Amniotic epithelial cell (primary cell): ENCODE data around the gene RRP15.

Experiments used
- DNase-seq: peaks from one replicate; pipeline ENCODE4 v3.0.0-alpha.2; 2010; ENCODE audit warnings: low read depth

The RRP15 gene

DNA sequence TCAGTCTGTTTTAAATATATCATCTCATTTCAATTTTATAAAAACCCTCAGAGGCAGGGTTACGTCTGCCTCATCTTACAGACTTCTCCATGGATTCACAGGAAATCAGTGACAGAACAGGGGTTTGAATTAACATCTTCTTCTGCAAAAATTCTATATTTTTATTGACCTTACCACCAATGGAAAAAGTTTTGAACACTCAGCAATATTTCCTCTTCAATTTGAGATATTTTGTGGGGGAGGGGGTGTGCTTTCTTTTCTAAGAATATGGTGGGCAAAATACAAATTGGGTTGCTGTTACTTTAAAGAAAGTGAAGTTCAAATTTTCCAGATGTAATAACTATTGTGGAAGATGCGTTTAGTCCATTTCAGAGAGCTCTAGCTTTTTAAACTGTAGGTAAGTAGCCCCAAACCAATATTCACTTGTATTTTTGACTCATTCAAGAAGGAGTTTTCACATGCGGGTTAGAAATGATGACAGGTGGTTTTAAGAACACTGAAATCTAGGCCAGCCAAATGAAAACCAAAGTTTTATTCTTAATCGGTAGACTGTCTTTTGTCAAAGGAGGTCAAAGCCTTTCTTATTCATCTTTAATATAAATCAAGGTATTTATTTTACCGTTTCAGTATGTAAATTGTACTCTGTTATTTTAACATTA, 77.5 kb downstream of the RRP15 start:
- DNase-seq, result no peak

DNA sequence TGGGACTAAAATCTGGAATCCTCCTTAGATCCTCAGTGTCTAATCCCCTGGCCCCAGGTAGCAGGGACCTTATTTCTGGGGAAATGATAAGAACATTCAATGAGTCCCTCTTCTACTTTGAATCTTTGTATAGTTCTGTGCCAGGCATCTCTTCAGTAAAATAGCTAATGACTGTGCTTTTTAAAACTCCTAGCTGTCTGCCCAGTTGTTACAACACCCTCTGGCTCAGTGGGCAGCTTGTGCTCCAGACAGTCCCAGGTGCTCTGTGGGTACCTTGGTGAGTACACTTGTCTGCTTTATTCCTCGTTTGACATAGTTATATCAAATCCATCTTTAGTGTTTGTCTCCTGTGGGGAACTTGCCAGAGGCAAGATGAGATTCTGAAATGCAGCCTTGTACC, 78.0 kb downstream of the RRP15 start:
- no peak for DNase-seq

DNA sequence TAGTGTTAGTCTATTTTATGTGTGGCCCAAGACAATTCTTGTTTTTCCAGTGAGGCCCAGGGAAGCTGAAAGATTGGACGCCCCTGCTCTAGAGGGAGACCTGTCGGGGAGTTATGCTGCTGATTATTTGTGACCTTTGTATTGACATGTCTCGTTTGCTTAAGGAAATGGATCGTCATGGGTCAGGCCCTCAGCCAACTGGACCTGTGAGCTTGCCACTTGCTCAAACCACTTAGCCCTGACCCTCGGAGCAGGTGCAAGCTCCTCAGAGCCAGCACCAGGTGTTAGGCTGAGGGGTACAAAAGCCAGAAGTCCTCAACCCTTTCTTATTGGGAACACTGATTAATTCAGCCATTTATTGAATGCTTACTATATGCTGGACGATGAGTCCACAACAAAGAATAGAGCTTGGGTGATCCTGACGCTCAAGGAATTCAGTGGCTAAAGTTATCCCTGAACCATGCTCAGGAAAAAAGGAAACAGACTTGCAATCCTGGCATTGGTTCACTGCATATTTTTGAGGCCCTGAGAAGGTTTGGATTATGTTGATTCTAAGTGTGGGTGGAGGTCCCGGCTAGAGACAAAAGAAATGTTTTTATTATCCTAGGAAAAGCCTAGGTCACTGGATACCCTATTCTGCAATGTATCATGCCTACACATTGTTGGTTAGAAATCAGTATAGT, 79.1 kb downstream of the RRP15 start:
- no peak for DNase-seq

DNA sequence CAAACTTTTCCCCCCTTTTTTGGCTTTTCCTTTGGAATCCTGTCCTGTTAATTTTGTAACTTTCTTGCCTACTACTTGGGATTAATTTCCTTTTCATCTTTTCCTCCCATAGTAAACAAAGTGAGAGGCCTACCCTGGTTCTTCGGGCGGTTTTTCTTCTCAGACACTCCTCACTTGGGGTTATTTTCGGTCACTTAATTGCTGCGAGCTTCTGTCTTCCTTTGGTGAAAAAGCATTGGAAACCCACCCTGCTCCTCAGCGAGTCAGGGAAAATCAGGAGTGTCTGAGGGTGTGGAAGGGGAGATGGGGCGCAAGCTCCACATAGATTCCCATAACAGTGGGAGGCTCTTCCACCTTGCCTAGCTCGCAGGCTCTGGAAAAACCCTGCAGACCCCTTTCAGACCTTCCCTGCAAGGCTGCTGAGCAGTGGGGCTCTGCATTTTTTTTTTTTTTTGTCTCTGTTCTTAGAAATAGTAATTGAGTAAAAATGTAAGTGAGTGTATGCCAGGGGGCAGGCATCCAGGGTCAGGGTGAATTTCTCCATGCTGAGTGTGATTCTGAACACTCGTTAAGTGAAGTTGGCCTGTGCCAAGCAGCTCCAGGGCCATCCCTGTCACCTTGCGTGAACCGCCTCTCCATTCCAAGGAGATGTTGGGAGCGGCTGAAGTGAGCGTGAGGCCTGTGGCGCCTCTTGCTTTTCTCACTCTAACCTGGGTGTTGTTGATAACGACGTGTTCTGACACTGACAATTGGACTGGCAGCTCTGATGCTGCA, 80.3 kb downstream of the RRP15 start:
- DNase-seq, result no peak

DNA sequence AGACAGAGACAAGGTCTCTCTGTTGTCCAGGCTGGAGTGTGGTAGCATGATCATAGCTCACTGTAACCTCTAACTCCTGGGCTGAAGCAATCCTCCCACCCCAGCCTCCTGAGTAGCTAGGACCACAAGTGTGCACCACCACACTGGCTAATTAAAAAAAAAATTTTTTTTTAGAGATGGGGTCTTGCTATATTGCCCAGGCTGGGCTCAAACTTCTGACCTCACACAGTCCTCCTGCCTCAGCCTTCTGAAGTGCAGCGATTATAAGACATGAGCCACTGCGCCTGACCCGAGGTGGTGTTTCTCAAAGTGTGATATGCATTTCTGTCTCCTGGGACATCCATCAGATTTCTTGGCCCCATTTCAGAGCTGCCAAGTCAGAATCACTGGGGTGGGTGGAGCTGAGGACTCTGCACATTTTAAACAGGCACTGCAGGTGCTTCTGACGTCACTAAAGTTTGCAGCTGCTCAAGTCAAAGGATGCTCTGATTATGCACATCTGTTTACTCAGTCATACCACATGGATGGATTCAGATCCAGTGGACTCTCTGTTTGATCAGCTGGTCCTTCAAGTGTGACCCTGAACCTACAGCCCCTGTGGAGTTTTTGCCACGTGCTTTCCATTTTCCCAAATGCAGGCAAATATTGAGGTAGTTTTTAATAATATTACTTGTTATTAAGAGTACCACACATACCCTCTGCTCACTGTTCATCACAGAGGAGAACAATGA, 81.4 kb downstream of the RRP15 start:
- no peak for DNase-seq

DNA sequence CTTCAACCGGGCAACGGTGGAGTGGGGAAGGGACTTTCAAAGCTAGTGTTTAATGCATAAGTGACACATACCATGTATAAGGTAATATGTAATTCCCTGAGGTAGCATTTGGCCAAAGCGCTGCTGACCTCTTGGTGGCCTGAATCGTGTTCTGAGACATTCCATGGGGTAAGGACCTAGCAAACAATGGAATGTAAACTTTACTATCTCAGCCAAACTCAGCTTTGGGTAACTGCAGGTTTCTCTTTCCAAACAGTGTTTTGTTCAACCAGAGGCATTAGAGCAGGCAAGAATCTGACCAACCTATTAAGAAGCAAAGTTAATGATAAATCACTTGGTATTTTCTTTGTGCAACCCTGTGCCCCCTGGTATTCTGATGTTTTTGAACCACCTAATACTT, 82.0 kb downstream of the RRP15 start:
- no peak for DNase-seq

DNA sequence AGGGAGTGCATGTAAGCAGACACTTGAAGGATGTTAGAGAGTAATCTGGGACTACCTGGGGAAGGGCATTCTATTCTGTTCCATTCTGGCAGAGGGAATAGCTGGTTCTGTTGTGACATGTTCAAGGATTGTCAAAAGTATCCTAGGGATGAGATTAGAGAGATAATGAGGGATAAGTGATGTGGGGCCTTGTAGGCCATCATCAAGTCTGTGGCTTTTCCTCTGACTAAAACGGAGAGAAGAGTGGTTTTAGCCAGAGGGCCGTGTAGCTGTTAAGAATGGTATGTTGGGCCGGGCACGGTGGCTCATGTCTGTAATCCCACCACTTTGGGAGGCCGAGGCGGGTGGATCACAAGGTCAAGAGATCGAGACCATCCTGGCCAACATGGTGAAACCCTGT, 83.6 kb downstream of the RRP15 start:
- no peak for DNase-seq

DNA sequence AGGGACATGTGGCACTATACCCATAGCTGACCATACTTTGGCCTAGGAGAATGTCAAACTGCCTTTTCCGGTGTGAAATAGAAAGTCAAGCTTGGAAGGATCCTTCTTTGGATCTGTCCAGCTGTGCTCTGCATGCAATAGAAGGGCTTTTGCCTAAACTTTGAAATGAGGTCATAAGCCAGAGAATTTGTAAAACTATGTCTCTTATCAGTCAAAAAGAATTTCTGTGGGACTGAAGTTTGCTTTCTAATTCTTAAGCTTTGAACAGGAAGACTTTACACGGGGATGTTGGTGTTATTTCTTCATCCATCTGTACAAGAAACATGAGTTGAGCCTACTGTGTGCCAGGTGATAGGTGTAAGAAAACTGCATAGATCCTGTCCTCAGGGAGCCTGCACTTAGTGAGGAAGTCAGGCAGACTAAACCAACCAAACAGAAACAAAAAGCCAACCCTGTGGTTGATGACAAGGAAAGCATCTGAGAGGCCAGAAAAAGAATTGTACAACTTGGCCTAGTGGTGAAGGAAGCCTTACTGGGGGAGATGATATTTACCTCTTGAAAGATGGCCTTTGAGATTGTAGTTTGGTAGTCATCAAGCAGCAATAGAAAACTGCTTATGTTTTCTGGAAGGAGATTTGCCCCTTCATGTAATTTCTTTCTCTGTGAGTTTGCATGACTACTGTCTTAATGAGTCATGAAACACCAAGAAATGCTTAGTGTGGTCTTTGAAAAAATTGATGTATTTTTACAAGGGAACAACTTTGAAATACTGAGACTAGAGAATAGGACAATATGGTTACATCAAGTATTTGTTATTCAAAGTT, 84.8 kb downstream of the RRP15 start:
- DNase-seq, result peak; percentile 82

DNA sequence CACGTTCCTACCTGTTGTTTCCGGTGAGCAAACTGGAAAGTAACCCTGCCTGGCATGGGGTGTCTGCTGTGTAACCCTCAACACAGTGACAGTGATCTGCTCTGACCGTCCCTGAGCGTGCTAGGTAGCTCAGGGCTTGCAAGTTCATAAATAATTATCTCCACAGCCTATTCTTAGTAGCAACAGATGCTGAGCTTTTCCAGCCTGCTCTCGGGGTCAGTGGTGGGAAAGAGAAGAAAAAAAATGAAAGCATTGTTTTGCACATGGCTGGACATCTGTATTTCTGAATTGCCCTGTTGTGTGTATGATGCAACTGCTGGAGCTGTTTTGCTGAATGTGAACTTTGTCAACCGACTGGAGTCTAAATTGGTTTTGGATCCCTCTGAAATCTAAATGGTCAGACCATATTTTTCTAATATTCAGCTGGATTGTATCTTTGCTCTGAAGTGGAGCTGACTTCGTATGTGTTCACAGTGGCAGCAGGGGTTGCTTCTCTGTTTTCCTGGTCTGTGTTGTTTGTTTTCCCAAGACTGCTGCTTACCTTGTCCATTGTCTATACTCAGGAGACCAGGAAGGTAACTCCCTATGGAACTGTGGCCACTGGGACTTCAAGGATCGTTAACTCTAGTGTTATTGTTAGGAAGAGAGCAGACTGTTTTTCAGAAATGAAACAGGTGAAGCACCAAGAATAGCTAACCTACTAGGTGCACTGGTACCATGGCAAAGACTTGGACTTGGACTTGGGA, 87.0 kb downstream of the RRP15 start:
- peak; percentile 51 for DNase-seq

DNA sequence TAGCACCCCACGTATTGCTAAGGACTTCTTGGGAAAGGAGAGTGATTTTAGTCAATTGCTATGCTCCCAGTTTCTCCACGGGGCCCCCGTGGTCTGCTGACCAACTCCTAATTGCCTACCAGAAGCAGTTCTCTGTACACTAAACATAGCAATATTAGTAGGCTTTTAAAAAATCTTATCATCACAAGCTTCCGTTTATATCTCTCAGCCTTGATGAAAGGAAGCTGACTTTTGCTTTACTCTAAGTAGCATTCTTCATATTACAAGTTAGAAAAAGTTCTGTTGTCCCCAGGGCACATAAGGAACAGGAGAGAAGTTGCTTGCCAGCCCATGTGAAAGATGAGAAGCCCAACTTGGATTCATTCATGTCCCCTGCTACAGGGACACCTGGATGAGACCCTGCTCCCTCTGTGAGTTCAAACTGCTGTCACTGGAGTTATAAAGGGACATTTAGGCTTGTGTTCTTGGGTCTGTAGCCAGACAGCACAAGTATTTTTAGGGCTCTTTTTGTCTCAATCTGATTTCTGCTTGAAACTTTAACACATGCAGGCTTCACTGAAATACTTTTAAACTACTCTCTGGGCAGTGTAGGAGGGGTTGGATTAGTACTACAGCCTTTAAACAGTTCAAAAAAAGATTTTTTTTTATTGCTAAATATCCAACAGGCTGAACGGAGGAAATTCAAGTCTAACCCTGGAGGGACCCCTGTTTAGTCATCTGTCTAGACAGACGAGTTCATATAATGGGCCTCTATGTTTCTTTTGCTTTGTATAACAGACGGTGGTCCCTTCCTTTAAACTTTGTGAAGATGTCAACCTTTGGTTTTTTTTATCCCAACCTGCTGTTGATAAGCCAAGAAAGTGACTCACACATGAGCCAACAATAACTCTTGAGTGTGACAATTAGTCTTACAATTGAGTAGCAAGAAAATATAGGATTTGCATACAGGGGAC, 89.6 kb downstream of the RRP15 start:
- DNase-seq, result peak; percentile 43

DNA sequence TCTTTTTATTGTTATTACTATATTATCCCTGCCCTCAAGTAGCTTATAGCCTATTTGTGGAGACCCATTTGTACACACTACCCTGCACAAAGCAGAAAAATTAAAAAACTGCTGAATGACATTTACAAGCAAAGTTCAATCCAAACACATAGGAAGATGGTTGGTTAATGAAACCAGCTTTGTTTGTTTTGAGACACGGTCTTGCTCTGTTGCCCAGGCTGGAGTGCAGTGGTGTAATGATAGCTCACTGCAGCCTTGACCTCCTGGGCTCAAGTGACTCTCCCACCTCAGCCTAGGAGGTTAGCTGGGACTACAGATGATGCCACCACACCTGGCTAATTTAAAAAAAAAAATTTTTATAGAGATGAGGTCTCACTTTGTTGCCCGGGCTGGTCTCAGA, 91.6 kb downstream of the RRP15 start:
- no peak for DNase-seq

DNA sequence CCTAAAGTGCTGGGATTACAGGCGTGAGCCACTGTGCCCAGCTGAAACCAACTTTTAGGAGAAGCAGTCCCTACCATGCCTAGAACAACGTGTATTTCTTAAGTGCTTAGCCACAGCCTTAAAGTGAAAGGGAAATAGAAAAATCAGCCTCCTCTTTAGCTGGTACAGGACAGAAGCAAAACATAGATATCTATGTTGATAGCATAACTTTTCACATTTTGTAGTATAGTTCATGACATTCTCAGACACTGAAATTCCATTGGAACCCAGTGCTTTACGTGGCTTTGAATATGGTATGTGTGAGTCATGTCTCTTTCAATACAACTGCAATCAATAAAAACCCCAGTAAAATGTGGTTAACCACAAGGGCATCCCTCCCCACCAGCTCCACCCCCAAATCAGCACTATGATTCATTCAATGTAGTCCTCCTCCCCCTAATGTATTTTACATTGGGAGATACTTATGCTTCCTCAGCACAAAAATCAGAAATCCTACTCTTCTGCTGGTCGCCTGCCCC, 92.1 kb downstream of the RRP15 start:
- DNase-seq, result peak; percentile 97

DNA sequence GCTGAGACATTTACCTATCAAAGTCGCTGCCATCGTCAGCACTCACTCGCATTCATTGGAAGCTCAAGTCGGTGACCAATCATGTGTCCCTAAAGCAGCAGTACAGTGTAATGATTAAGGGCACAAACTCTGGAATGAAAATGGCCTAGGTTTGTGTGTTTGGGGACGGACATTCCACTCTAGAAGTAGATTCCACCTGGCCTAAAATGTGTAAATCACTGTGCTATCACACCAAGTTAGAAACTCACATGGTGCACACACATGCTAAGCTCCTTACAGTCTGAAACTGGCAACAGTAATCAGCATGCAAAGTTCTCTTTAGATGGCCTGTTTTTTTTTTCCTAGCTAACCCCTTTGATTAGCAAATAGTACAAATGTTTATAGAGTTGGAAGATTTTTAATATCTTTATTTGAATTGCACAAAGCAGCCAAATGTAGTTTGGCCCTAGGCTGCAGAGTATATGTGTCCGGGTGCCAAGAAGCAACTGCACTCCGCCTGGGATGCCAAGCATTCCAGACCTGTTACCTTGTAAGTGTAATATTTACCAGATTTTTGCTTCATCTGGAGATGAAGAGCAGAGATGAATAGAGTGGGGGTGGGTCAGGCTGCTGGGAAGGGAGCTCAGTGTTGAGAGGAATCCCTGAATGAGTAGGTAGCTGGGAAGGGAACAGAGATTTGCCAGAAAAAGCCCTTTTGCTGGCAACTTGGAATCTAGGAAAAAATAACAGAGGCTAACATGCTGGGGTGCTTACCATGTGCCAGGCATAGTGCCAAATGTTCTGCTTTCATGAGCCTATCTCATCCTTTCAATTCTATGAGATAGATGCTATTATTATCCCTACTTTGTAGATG, 95.3 kb downstream of the RRP15 start:
- DNase-seq, result peak; percentile 77

DNA sequence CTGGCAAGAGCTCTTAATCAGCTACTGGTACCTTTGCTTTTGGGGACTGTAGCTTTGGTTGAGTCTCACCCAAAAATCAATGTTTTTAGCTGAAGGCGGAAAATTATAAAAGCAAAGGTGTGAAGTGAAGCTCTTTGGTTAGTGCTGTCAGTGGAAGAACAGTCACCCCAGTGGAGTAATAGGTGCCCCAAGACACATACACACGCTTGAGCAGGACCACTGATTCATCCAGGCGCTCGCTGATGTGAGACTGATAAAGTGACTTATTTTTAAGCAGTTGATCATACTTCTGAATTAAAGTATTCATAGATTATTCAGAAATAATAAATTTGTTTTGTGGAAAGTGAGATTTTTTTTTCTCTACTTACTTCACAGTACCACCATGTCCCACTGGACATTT, 97.2 kb downstream of the RRP15 start:
- DNase-seq, result no peak

DNA sequence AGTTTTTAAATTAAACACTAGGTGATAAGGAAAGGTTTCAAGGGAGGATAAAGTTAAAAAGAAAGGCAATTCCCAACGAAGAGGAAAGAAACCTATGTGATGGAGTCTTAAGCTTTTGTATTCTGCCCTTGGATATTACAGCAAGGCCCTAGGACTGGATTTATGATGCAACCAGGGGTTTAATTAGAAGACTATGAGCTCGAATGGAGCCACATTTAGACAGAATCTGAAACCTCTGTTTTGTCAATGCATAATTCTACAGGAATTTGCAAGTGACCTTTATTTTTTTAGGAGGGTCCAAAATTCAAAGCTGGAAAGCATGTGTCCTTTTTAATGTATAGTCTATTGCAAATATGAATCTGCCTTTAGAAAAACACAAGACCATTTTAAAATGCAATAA, 98.0 kb downstream of the RRP15 start:
- no peak for DNase-seq

DNA sequence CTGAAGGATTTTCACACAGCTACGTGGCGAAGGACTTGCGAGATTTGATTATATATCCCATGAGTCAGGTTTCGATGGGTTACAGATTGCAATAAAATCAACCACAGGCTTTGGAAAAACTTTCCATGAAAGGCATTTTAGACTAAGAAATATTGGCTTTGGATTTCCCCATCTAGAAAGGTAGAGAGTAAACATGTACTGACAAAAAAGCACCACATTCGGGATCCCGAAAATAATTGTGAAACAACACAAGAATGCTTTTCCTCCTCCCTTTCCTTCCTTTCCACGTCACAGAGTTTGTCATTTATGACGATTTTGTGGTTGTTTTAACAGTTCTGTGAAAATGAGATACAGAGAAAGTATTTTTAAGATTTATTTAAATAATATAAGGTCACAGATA, 98.6 kb downstream of the RRP15 start:
- DNase-seq, result peak; percentile 73

DNA sequence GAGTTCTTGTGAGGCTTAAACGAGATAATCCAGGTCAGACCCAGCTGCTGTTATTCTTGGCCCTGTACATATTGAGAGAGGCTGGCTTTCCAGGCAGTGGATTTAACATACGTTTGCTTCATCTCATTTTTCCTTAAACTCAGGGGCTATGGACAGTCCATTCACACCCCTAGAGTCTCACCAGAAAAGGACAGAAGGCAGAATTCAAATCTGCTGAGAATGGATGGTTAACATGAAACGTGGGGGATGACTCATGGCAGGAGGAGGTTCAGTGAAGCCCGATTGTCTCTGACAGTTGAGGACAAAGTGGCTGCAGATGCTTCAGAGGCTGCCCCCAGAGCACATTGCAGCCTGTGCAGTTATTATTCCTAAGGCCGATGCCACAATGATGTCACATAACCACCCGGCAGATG, 99.5 kb downstream of the RRP15 start:
- DNase-seq, result peak; percentile 40
